HL-60 (cell line): ENCODE measurements around the gene REM1.

Experiments
- CTCF ChIP-seq: IDR thresholded peaks from one replicate; pipeline ENCODE4 v1.5.1; 2011; ENCODE audit warnings: low read length, control low read depth, inconsistent platforms; ENCODE audit not compliant: insufficient read depth
- GABPA ChIP-seq: IDR thresholded peaks from 2 replicates; pipeline ENCODE4 v1.6.1; 2012; ENCODE audit warnings: low read depth
- POLR2AphosphoS5 ChIP-seq: IDR thresholded peaks from 2 replicates; pipeline ENCODE4 v1.6.1; 2012; ENCODE audit warnings: low read depth
- REST ChIP-seq: IDR thresholded peaks from 2 replicates; pipeline ENCODE4 v1.6.1; 2012; ENCODE audit warnings: low read depth; ENCODE audit not compliant: insufficient replicate concordance
- SPI1 ChIP-seq: IDR thresholded peaks from 2 replicates; pipeline ENCODE4 v1.6.1; 2012; ENCODE audit warnings: low read depth, mild to moderate bottlenecking, borderline replicate concordance

GRCh38 chr20:31515072-31515774 lies 40.1 kb downstream of the REM1 start:
- no peak for TF ChIP-seq CTCF
- no peak for TF ChIP-seq POLR2AphosphoS5
- no peak for TF ChIP-seq GABPA
- TF ChIP-seq REST, result no peak
- no peak for TF ChIP-seq SPI1
